GM19395 (cell line): Measurements from ENCODE around the gene SSBP4.
A peak's percentile ranks its signal among the peaks of the same experiment; 100 is the strongest.
"Not testable (repeated sequence)": the region's sequence is repeated elsewhere in the genome, so short reads cannot be mapped to it uniquely, and the experiment has no call there.

Source experiments
- ATAC-seq: cut with Tn5 transposase; IDR thresholded peaks from one replicate; pipeline ENCODE4 v1.9.1; 2021; ENCODE audit warnings: mild to moderate bottlenecking, moderate library complexity; ENCODE audit not compliant: unreplicated experiment

Gene SSBP4

GRCh38 chr19:18419195-18419698 is at the start of gene SSBP4:
Gene SSBP4 (plus strand): TSS chr19:18419398. CDS start chr19:18419649, 251 bp downstream.
- ATAC-seq: no peak

- no peak for ATAC-seq
Observed at GRCh38 chr19:18373407-18373891, 45.7 kb upstream of the SSBP4 start.

DNA sequence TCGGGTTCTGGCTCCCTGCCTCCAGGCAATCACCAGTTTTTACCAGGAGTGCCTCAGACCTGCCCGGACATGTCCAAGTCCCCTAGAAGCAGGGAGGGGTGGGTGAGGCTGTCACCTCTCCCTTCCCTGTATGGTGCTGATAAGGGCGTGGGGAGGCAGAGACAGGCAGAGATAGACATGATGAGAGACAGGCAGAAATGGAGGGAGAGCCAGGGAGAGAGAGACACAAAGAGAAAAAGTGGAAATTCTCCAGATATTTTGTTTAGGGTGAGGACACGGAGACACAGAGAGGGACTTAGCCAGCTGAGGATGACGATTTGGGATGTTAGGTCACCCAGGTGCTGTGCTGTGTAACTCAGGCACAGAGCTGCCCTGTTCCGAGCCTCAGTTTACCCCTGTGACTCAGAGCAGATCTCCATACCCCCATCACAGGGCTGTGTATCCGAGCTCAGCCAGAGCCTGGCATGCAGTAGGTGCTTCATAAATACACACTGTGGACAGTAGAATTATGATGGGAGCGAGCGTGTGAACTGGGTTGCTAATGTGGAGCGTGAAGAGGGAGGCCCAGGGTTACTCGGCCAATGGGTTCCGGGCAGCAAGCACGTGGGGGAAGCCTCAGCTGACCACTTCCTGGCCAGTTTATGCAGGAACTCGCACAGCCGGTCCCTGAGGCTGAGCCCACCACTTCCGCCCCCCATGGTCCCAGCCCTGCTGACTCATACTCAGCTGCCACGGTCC is 45.1 kb upstream of the SSBP4 start:
- ATAC-seq: peak; percentile 83

DNA sequence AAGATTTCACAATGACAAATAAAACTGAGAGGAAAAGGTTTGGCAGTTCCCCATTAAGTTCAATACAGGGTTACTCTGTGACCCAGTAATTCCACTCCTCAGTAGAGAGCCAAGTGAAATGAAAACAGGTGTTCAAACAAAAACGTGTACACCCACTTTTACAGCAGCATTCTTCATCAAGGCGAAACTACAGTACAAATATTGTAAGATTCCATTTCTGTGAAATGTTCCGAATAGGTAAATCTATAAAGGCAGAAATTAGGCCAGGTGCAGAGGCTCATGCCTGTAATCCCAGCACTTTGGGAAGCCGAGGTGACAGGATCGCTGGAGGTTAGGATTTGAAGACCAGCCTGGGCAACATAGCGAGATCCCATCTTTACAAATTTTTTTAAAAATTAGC is 42.2 kb upstream of the SSBP4 start:
- no peak for ATAC-seq

DNA sequence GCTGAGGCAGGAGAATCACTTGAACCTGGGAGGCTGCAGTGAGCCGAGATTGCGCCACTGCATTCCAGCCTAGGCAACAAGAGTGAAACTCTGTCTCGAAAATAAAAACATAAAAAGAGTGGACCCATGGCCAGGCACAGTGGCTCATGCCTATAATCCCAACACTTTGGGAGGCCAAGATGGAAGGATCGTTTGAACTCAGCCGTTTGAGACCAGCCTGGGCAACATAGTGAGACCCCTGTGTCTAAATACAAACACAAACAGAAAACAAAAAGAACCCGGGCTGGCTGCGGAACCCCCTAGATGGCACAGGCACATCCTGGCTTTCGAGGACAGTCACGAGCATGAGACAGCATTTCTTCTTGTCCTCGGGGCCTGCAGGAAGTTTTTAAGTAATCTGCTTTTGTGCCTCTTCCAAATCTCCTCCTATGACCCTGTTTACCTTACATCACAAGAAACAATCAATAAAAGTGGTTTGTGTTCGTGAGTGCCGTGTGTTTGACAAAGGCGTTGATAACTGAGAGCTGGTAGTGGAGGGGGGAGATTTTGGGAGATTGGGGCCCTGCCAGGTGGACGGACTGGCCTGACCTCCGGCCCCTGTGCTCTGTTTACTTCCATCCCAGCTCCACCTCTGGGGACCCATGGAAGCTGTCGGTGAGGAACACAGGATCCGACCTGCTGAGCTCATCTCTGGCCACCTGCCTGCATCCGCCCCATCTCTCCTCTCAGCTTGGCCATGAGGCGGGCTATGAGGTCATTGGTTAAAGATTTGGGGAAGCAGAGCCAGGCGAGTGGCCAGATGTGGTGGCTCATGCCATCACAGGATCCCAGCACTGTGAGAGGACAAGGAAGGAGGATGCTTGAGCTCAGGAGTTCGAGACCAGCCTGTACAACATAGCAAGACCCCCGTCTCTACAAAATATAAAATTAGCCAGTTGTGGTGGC is 39.1 kb upstream of the SSBP4 start:
- no peak for ATAC-seq

DNA sequence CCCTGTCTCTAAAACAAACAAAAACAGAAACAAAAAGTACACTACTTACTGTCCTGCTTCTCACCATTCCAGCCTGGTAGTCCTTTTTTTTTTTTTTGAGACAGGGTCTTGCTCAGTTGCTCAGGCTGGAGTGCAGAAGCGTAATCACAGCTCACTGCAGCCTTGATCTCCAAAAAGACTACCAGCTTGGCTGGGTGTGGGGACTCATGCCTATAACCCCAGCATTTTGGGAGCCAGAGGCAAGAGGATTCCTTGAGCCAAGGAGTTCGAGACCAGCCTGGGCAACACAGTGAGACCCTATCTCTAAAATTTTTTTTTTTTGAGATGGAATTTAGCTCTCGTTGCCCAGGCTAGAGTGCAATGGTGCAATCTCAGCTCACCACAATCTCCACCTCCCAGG is 38.4 kb upstream of the SSBP4 start:
- ATAC-seq: no peak

GRCh38 chr19:18383622-18384021 is 35.6 kb upstream of the SSBP4 start:
- ATAC-seq: not testable (repeated sequence)

DNA sequence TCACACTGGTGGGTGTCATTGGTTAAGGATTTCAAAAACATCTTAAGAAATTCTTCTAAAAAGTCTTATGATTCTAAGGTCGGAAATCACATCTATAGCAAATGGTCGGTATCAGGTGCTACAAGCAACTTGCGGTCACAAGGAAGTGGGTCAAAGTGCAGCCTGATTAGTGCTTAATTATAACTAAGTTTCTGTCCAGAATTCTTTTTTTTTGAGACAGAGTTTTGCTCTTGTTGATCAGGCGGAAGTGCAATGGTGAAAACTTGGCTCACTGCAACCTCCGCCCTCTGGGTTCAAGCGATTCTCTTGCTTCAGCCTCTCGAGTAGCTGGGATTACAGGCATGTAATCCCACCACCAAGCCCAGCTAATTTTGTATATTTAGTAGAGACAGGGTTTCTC is 34.4 kb upstream of the SSBP4 start:
- no peak for ATAC-seq

DNA sequence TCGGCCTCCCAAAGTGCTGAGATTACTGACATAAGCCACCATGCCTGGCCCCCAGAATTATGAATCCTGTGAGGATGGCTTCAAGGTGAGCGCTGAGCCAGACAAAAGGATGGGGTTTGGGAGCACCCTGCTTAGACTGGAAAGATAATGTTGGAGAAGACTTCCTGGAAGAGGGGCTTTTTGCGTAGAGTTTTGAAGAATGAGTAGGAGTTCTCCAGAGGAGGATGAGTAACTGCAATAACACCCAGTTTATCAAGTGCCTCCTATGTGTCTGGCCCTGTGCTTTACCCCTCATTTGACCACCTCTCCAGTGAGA is 33.9 kb upstream of the SSBP4 start:
- ATAC-seq: no peak

GRCh38 chr19:18385675-18386542 is 33.3 kb upstream of the SSBP4 start, which contains the start of gene GDF15:
Gene GDF15 (plus strand): TSS chr19:18386158. CDS start chr19:18386190, 32 bp downstream.
- ATAC-seq: no peak

DNA sequence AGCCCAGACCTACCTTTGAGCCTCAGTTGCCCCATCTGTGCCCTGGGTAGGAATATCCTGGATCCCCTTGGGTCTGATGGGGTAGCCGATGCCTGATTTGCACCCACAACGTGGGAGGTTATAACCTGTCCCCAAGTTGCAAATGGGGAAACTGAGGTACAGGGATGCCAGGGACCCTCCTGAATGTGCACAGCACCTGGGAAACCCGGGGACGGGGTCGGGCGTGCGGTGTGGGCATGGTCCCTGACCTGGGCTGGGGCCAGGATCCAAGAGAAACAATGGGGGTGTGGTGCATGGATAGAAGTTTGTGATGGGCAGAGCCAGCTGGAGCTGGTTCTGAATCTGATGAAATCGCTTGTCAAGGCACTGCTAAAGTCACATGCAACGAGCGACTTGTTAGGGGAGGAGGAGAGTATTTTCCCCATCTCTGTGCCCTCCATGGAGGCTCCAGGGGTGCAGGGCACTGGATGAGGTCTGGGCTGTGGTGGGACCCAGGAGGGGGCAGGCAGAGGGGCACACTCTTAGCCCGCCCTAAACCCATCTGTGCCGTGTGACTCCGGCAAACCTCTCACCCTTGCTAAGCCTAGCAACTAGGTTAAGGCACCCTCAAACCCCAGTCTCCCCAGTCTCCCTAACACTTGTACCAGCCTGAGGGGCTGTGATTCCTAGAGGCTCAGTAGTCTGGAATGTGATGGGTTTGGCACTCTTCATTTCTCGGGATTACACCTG is 32.5 kb upstream of the SSBP4 start:
- no peak for ATAC-seq

DNA sequence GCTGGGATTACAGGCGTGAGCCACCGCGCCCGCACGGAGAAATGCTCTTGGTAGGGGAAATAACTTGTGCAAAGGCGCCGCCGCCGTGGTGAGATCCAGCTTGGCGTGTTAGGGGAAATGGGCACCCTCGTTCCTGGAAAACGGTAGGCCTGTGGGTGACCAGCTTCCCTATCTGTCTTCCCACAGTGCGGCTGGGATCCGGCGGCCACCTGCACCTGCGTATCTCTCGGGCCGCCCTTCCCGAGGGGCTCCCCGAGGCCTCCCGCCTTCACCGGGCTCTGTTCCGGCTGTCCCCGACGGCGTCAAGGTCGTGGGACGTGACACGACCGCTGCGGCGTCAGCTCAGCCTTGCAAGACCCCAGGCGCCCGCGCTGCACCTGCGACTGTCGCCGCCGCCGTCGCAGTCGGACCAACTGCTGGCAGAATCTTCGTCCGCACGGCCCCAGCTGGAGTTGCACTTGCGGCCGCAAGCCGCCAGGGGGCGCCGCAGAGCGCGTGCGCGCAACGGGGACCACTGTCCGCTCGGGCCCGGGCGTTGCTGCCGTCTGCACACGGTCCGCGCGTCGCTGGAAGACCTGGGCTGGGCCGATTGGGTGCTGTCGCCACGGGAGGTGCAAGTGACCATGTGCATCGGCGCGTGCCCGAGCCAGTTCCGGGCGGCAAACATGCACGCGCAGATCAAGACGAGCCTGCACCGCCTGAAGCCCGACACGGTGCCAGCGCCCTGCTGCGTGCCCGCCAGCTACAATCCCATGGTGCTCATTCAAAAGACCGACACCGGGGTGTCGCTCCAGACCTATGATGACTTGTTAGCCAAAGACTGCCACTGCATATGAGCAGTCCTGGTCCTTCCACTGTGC is 30.9 kb upstream of the SSBP4 start:
- peak; percentile 58 for ATAC-seq

GRCh38 chr19:18388960-18389725 is 30.1 kb upstream of the SSBP4 start:
- ATAC-seq: no peak

GRCh38 chr19:18389726-18390064 is 29.5 kb upstream of the SSBP4 start:
- no peak for ATAC-seq

- no peak for ATAC-seq
Observed at GRCh38 chr19:18390065-18390907, 28.9 kb upstream of the SSBP4 start.

GRCh38 chr19:18391509-18392075 is 27.6 kb upstream of the SSBP4 start:
- no peak for ATAC-seq

GRCh38 chr19:18392417-18392816 is 26.8 kb upstream of the SSBP4 start:
- no peak for ATAC-seq
